HepG2 (cell line): ENCODE measurements around the gene GPATCH3. TPM values are rescaled to one million over a fixed set of nuclear protein-coding genes. Genes with fewer than 3 reads are reported as not detected.

Experiments used
- ATAC-seq: fragments of 200-7000 bp; cut with Tn5 transposase; 3 replicates; pipeline ENCODE4 v1.9.1; 2020; ENCODE audit warnings: mild to moderate bottlenecking, moderate library complexity
- BruUV-seq: library from RNA; stranded (reverse); fragments of 400-500 nt; replicated peaks from 2 replicates; lab custom pipeline; 2021; lab: Mats Ljungman, UMichigan
- CTCF ChIA-PET: fragments of 300-600 bp; formaldehyde crosslinking; extraction: SDS; loops from one replicate; lab custom pipeline; 2021; ENCODE audit warnings: low total read pairs, inconsistent platforms, low intra/inter-chr PET ratio; lab: Yijun Ruan, JAX
- POLR2A ChIA-PET: fragments of 350-600 bp; sonication (Branson Sonifier 250); formaldehyde crosslinking; loops from one replicate; lab custom pipeline; 2020; ENCODE audit warnings: antibody characterized with exemption, inconsistent platforms; lab: Yijun Ruan, JAX
- DNase-seq: peaks from one replicate; pipeline ENCODE4 v3.0.0-alpha.2; 2015; ENCODE audit warnings: low spot score
- FAIRE-seq: peaks from 3 replicates; lab custom pipeline; 2011; peaks lifted over from hg19 to GRCh38; lab: Jason Lieb, UNC
- H2AFZ ChIP-seq: one replicate; pipeline ENCODE4 v1.6.1; 2011; ENCODE audit warnings: low read length, inconsistent platforms
- H3K27ac ChIP-seq: fragments of 300-600 bp; 3 replicates; pipeline ENCODE4 v1.8.0; 2011; ENCODE audit warnings: mixed run types, mild to moderate bottlenecking, mixed read lengths, low read length, inconsistent platforms; ENCODE audit not compliant: insufficient read depth; ENCODE audit errors: extremely low read length
- H3K27me3 ChIP-seq, 2 experiments: fragments of 200-600 bp in 1 of 2; 2 replicates in 1 of 2; 3 replicates in 1 of 2; pipeline versions ENCODE4 v1.6.0 to v1.8.0; 2011; ENCODE audit warnings: low read length in 2 of 2, mild to moderate bottlenecking in 2 of 2, moderate library complexity in 2 of 2, inconsistent platforms in 1 of 2; ENCODE audit not compliant: insufficient read depth in 2 of 2, control insufficient read depth in 1 of 2
- H3K36me3 ChIP-seq, 2 experiments: fragments of 200-600 bp in 1 of 2; replicated peaks in 1 of 2; 2 replicates in 1 of 2; 3 replicates in 1 of 2; pipeline versions ENCODE4 v1.5.1 to v1.8.0; 2011; ENCODE audit warnings: low read length in 2 of 2, inconsistent platforms in 1 of 2; ENCODE audit not compliant: insufficient read depth in 2 of 2, control insufficient read depth in 1 of 2
- H3K4me1 ChIP-seq: 2 replicates; pipeline ENCODE4 v1.5.1; 2012; ENCODE audit warnings: low read length, inconsistent platforms; ENCODE audit not compliant: insufficient read depth
- H3K4me2 ChIP-seq: 2 replicates; pipeline ENCODE4 v1.6.0; 2011; ENCODE audit warnings: low read depth, low read length, inconsistent platforms
- H3K4me3 ChIP-seq, 3 experiments: fragments of 200-600 bp in 1 of 3; sonication (generic), shearing (Covaris generic) in 1 of 3; replicated peaks in 1 of 3; 2 replicates each; pipeline ENCODE4 v1.5.1; 2011 to 2016; ENCODE audit warnings: low read length in 3 of 3, inconsistent platforms in 2 of 3, low read depth in 2 of 3, mild to moderate bottlenecking in 2 of 3, control low read depth in 1 of 3, mixed read lengths in 1 of 3; ENCODE audit not compliant: insufficient read depth in 1 of 3
- H3K79me2 ChIP-seq: one replicate; pipeline ENCODE4 v1.6.1; 2011; ENCODE audit warnings: low read length, inconsistent platforms; ENCODE audit not compliant: insufficient read depth
- H3K9ac ChIP-seq: 2 replicates; pipeline ENCODE4 v1.6.0; 2011; ENCODE audit warnings: mild to moderate bottlenecking, low read depth, low read length, inconsistent platforms; ENCODE audit not compliant: insufficient read depth
- H3K9me3 ChIP-seq: 2 replicates; pipeline ENCODE4 v1.5.1; 2012; ENCODE audit warnings: mild to moderate bottlenecking, low read length
- H4K20me1 ChIP-seq: 2 replicates; pipeline ENCODE4 v1.6.0; 2011; ENCODE audit warnings: inconsistent platforms, mild to moderate bottlenecking, low read length, moderate library complexity; ENCODE audit not compliant: insufficient read depth
- ESRRA ChIP-seq: sonication (generic); formaldehyde crosslinking; IDR thresholded peaks from 2 replicates; pipeline ENCODE4 v1.5.1; 2020; ENCODE audit warnings: mild to moderate bottlenecking, low read depth, missing genetic modification reagents
- RFX3 ChIP-seq: IDR thresholded peaks from 2 replicates; pipeline ENCODE4 v1.6.1; 2016; ENCODE audit warnings: missing biosample characterization, missing genetic modification reagents
- SETDB1 ChIP-seq: sonication (generic); formaldehyde crosslinking; IDR thresholded peaks from 2 replicates; pipeline ENCODE4 v1.5.1; 2020; ENCODE audit warnings: missing genetic modification reagents, mild to moderate bottlenecking, borderline replicate concordance
- SKI ChIP-seq: fragments of 450-650 bp; IDR thresholded peaks from one replicate; pipeline ENCODE4 v1.6.1; 2018; ENCODE audit warnings: mild to moderate bottlenecking; ENCODE audit not compliant: partially characterized antibody
- SMC3 ChIP-seq: IDR thresholded peaks from 2 replicates; pipeline ENCODE4 v1.6.1; 2011; ENCODE audit warnings: low read length, improper control_type of control experiment
- XBP1 ChIP-seq: sonication (generic); formaldehyde crosslinking; IDR thresholded peaks from 2 replicates; pipeline ENCODE4 v1.5.0; 2020; ENCODE audit warnings: missing genetic modification reagents
- ZBTB20 ChIP-seq: sonication (generic); formaldehyde crosslinking; IDR thresholded peaks from 2 replicates; pipeline ENCODE4 v1.8.1; 2023; ENCODE audit warnings: missing genetic modification reagents, low read depth, mild to moderate bottlenecking, borderline replicate concordance
- ZNF12 ChIP-seq: sonication (generic); formaldehyde crosslinking; IDR thresholded peaks from 2 replicates; pipeline ENCODE4 v1.5.0; 2020; ENCODE audit warnings: missing genetic modification reagents
- ZNF570 ChIP-seq: sonication (generic); formaldehyde crosslinking; IDR thresholded peaks from 2 replicates; pipeline ENCODE4 v1.4.0; 2020; ENCODE audit warnings: mild to moderate bottlenecking, missing genetic modification reagents, borderline replicate concordance
- ZNF609 ChIP-seq: sonication (generic); formaldehyde crosslinking; IDR thresholded peaks from 2 replicates; pipeline ENCODE4 v1.4.0; 2020; ENCODE audit warnings: mild to moderate bottlenecking, missing genetic modification reagents, borderline replicate concordance
- ZNF766 ChIP-seq: sonication (generic); formaldehyde crosslinking; IDR thresholded peaks from 2 replicates; pipeline ENCODE4 v1.5.0; 2020; ENCODE audit warnings: missing genetic modification reagents, borderline replicate concordance
- ZNF841 ChIP-seq: sonication (generic); formaldehyde crosslinking; IDR thresholded peaks from 2 replicates; pipeline ENCODE4 v1.8.1; 2023; ENCODE audit warnings: missing genetic modification reagents, borderline replicate concordance
- WGBS: methylation state at CpG from one replicate; pipeline ENCODE4 v1.1.6; 2017; ENCODE audit warnings: low lambda C conversion rate; 5-methylcytosine and 5-hydroxymethylcytosine counted together
- in situ Hi-C: cut with HindIII; loops from 2 replicates; pipeline ENCODE4 v1.10.0; 2017; ENCODE audit warnings: low pct_unique_long_range_greater_than_20kb; ENCODE audit not compliant: extremely low pct_ligation_motif_present
- intact Hi-C: fragments of 100-400 bp; cut with micrococcal nuclease; formaldehyde crosslinking; loops from one replicate; pipeline ENCODE4 v1.10.0; 2022; ENCODE audit not compliant: unreplicated experiment
- polyA plus RNA-seq, 8 experiments: library from polyadenylated mRNA; depleted of rRNA in 3 of 8; stranded (reverse) in 7 of 8; unstranded in 1 of 8; fragments of >200 nt; fragmentation: Illumina TruSeq in 4 of 8; extraction: Trizol in 4 of 8; gene quantifications; 2 replicates each; pipeline versions ENCODE4 v1.2.1 to v1.2.3, GENCODE V29; 2011 to 2016; ENCODE audit warnings: low read depth in 4 of 8, missing spikeins in 1 of 8, mixed read lengths in 1 of 8; ENCODE audit not compliant: insufficient read depth in 1 of 8
- total RNA-seq, 5 experiments: library from RNA; depleted of rRNA; stranded (reverse); fragments of >200 nt; fragmentation: Illumina TruSeq; extraction: Trizol; gene quantifications; 2 replicates each; pipeline ENCODE4 v1.2.3, GENCODE V29; 2016; ENCODE audit warnings: low read depth in 1 of 5

Gene GPATCH3
- total and polyA plus RNA-seq, 2 of the 13 experiments (the other 11 are each of a cell fraction or from before 2014, with no cell fraction given), result 8.3 to 11.0 TPM

GRCh38 chr1:26911399-26912146 is 11.3 kb upstream of the GPATCH3 start (continued):
- TF ChIP-seq ZNF609 (CRISPR knock-in tag) (peak; percentile 49; the same call in 1 of the 2 replicates), ESRRA (CRISPR knock-in tag) (no peak)
- TF ChIP-seq, all 625 proteins: peak for 58

- peaks cover 16% of the 10 kb centered on the region; the same call in 1 of the 2 replicates for H4K20me1 ChIP-seq
- POLR2A ChIA-PET, result interaction anchor here (1.0 to 11.5 kb wide), 8 partner anchors 11 to 83 kb away, joined by 3 to 371 read pairs (median 8); partner anchors contain the start of genes GPATCH3, GPN2, KDF1 and NUDC
- peak; percentile 99 for TF ChIP-seq ZBTB20
- peak; percentile 71 for TF ChIP-seq RFX3 (CRISPR knock-in tag)
- no peak for TF ChIP-seq XBP1
- TF ChIP-seq SETDB1 (CRISPR knock-in tag), result no peak
- no peak for TF ChIP-seq ZNF766 (CRISPR knock-in tag)
- TF ChIP-seq ZNF841 (CRISPR knock-in tag), result no peak
- peak; percentile 2; the same call in 1 of the 2 replicates for TF ChIP-seq SMC3
- TF ChIP-seq SKI, result peak; percentile 96
- peak; percentile 72; the same call in 1 of the 2 replicates for TF ChIP-seq ZNF12 (CRISPR knock-in tag)
- TF ChIP-seq ZNF570, result no peak
These were observed 10.3 kb upstream of the GPATCH3 start for GRCh38 chr1:26910343-26911160.

More at GRCh38 chr1:26910343-26911160, 10.3 kb upstream of the GPATCH3 start:
- Histone ChIP-seq H3K27ac (peak overlapping the region; percentile 96), H3K9me3 (no peaks in the 10 kb centered on the region), H3K36me3 (peaks cover 3 to 8% of the 10 kb centered on the region in 2 experiments; a peak in 3 of 5 replicates), H3K4me1 (peaks cover 66% of the 10 kb centered on the region), H3K27me3 (no peaks in the 10 kb centered on the region; a peak in 1 of 5 replicates), H3K4me2 (peak overlapping the region; percentile 93), H3K4me3 (peak overlapping the region; percentile 75 to 97 (median 92)), H2AFZ (no peak overlapping the region), H3K79me2 (peaks cover 30% of the 10 kb centered on the region), H3K9ac (peak overlapping the region; percentile 98)
- intact Hi-C loops (no loop called here), in situ Hi-C loops (loop anchor here (5.0 kb wide), 1 partner anchor 82 kb away; the partner anchor contains the start of gene TRNP1)
- ATAC-seq (peak; percentile 68), DNase-seq (peak; percentile 98), FAIRE-seq (peak; percentile 90)
- no TSS peak for BruUV-seq
- CTCF ChIA-PET, result no interaction called here
- 4% methylated on average over 4 of the region's 4 CpGs for WGBS
